ENCODE measurements around the gene TLE5.

TLE5 gene

DNA sequence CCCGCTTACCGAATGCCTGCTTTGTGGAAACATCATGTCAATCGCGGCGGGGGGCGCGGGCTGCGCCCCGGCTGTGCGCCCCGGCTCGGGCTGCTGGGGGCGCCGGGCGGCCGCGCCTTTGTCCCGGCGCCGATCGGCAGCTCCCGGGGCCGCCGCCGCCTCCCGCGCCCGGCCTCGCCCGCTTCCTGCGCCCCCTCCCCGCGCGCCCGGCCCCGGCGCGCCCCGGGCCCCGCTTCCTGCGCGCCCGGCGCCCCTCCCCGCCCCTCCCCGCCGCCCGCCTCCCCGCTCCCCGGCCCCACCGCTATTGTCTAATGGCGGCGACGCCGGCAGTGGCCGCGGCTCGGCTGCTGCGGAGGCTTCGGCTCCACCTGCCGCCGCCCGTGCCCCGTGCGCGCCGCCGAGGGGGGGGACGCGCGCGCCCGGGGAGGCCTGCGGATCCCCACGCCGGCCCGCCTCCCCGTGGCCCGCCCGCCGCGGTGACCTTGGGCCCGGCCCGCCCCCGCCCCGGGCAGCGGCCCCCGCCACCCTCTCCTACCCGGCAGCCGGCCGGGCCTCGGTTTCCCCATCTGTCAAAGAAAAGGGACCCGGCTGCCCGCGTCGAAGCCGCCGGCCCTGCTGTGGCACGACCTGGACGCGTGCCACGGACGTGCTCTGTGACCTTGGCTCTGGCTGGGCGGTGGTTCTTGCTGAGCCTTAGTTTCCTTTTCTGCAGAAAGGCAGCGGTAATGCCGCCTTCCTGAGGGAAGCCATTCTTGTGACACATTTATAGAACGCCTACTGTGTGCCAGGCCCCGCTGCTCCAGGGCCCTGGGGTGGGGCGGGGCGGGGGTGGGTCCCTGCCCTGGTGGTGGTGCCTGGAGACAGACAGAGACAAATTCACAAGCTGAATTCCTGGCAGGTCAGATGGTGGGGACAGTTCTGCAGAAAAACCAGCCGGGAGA lies at the start of gene TLE5:
Gene TLE5 (minus strand): TSS at position 331 of the 941 bp plus-strand sequence. CDS start 295 bp downstream, at position 36.
- no peak for DNase-seq

DNA sequence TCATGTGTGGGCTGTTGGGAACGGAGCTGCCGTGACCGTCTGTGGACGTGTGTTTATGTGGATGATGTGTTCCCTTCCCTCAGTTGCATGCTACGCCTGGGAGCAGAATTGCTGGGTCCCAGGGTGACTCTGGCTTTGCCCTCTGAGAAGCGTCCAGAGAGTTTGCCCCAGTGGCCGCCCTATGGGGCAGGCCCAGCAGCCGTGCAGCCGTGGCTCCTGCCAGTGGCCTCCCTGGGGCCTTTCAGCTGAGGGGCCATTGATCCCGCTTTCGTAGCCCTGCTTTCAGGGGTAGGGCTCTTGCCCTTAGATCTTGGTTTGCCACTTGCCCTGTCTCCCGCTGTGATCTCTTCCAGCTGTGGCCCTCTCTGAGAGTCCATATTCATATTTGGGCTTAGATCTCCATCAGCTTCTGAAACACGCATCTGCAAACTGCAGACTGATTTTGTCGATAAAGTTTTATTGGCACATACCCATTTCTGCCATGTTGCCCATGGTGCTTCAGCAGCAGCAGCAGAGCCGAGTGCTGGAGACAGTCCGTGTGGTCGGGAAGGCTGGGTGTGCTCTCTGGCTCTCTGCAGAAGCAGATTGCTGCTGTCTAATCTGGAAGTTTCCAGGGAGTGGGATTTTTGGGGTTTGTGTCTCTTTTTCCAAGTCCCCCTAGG lies 49.4 kb upstream of the TLE5 start:
- DNase-seq = no peak

DNA sequence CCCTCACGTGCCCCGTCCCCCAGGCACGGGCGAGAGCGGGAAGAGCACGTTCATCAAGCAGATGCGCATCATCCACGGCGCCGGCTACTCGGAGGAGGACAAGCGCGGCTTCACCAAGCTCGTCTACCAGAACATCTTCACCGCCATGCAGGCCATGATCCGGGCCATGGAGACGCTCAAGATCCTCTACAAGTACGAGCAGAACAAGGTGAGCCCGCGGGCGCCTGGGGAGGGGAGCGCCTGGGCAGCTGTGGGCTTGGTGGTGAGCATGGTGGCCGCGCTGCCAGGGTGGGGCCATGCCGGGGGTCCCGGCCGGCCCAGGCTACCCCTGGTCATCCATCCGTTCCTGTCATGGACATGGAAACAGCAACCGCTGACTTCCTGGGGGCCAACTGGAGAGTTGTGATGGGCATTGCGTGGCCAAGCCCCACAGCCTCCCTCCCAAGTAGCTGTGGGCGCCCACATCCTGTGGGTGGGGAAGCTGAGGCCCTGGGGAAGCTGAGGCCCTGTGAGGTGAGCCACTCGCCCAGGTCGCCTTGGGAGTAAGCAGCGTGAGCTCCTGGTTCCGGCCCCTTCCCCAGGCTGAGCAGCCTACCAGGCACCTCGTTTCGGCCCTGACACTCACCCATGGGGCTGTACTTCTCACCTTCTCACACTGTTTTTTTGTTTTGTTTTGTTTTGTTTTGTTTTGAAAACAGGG lies 48.0 kb upstream of the TLE5 start:
- DNase-seq = no peak

GRCh38 chr19:3109491-3109890 lies 47.2 kb upstream of the TLE5 start:
- DNase-seq = no peak

- DNase-seq = peak; percentile 46
Observed at GRCh38 chr19:3108775-3109174, 46.5 kb upstream of the TLE5 start.

GRCh38 chr19:3107658-3108057 lies 45.4 kb upstream of the TLE5 start:
- no peak for DNase-seq

DNA sequence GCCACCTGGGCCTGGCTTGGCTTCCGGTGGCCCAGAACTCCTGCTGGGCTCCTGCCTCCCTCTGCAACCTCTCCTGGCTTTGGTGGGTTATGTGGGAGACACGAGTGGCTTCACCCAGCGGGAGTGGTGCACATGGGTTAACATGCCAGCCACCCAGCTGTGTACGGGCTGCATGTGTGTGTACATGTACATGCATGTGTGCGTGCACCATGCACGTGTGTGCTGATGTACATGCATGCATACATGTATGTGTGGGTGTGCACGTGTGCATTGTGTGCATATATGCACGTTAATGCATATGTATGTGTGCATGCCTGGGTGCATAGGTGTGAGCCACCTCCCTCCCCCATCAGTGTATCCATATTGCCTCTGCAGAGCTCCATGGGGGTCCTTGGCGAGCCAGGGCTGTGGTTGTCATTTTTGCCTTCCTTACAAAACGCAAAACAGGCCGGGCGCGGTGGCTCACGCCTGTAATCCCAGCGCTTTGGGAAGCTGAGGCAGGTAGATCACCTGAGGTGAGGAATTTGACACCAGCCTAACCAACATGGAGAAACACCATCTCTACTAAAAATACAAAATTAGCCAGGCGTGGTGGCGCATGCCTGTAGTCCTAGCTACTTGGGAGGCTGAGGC lies 44.3 kb upstream of the TLE5 start:
- no peak for DNase-seq

DNA sequence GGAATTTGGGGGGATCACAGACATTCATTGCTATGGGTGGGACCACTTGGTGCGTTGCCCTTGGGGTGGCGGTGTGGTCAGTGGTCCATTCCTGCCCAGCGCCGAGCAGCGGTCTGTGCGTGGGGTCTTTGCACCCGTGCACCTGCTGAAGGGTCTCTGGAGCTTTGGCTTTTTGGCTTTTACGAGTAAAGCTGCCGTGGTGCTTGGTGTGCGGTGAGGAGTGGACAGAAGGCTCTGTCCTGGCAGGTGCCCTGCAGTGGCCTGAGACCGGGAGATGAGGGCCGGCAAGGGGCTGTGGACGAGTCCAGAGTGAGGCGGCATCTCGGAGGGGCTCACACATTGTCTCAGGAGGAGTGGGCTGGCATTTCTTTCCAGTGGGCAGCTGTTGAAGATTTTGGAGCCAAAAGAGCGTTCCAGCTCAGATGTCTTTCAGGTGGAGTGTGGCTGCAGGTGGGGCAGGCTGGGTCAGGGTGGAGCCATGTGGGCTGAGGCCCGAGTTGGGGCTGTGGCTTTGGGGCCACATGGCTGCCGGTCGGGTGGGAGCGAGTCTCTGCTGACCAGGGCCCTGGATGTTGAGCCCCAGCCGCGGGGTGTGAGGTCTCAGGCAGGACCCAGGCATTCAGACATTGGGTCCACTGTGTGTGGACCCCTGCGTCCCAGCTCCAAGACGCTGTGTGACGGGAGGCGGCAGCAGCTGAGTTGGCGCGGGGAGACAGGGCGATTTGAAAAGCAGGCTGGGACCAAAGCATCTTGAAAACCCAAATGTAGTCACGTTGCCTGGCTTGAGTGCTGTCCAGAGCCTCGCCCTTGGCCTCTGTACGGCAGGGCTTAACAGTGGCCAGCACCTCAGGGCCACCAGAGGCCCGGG lies 43.6 kb upstream of the TLE5 start:
- DNase-seq = no peak

- DNase-seq = no peak
Observed at GRCh38 chr19:3104708-3104983, 42.4 kb upstream of the TLE5 start.

DNA sequence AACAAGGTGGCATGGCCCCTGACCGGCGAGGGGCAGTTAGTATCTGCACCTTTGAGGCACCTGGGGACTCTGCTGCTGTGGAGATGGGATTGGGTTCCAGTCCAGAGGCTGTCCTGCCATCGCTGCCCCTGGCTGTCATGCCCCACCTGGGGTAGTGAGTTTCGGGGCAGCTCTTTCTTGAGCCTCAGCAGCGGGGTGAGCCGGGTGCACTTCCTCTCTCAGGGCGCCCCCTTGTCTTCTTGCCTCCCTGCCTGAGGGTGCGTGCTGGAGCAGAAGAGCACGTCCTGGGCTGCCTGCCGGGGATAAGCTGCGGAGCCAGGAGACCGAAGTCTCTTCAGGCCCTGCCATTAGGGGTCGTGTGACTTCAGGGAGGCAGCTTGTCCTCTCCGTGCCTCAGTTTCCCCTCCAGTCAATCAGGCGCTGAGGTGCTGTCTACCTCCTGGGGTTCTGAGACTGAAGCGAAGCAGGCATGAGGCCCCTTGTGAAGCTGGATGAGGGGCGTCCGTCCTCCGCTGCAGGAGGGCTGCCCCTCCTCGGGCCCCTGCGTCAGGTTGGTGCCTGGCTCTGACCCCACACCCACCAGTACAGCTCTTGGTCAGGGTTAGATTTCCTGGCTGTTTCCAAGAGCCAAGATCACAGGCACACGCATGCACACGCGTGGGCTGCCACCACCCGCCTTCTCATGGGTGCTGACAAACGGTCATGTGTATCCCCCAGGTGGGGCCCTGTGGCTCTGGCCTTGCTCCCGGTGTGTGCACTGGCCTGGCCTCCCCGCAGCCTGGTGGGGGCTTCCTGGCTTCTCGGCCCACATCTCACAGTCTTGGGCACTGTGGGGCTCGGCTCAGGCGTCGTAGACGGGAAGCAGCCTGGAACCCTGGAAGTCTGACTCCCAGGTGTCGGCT lies 40.2 kb upstream of the TLE5 start:
- no peak for DNase-seq

GRCh38 chr19:3100747-3101730 lies 38.7 kb upstream of the TLE5 start:
- DNase-seq = no peak

DNA sequence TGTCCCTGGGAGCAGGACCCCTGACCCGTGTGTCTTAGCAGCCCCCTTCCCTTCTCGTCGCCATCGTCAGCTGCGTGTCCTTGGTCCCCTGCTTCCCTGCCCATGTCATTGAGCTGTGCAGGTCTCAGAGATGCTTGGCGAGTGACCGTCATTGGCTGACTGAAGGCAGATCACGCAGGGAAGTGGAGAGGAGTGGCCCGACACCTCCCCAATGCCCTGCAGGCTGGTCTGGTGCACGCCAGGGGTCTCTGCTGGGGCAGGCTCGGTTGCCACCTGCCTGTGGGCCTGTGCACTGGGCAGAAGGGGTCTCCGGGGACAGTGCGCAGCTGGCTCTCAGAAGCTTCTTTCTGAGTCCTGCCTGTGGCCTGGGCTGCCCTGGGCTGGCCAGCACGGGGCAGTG lies 38.0 kb upstream of the TLE5 start:
- DNase-seq = no peak

- no peak for DNase-seq
Observed at GRCh38 chr19:3099347-3100145, 37.3 kb upstream of the TLE5 start.

DNA sequence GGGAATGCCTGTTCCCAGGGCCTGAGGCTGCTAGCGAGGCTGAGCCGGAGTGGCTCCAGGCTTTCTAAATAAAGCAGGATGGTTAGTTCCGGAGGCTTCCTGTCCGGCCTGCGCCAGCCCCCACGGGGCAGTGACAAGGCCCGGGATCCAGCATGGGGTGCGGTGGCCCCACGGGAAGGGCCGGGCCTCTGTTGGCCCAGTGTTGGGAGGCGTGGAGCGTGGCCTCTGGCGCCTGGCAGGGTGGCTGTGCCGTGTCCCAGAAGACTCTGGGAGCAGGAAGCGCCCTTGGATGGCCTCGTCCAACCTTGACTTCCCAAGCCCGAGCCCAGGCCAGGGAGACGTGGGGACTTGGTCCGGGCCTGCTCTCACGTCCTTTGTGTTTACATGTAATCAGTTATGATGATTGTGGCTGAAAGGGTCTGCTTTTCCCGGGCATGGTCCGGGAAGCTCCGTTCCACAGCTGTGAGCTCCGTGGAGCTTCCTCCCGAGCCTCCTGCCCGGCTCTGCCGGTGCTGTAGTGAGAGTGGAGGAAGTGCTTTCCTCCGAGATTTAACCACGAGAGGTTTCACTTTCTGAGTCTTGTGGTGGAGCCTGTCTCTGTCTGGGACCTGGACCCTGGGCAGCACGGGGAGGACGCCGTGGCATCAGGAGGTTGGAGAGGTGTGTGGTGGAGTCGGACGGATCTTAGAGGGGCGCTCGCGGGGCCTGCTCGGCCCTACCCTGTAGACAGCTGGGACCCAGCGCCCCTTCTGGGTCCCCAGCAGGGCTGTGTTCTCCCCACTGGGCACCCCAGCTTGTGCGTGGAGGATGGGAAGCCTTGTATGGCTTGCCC lies 36.4 kb upstream of the TLE5 start:
- no peak for DNase-seq

DNA sequence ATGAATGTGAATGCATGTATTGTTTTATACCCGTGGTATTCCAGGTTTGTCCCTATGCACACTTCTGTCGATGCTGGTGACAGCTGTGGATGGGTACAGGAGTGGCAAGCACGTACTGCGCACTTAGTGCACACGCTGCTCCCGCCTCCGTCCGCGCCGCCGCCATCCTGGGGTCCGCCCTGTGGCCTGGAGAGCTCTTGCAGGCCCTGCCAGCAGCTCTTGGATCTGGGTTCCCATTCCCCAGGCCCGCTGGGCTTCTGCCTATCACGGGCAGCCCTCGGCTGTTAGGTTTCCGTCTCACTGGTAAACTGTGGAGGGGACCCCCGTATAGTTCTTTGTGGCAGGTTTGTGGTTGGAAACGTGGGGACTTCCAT lies 35.8 kb upstream of the TLE5 start:
- no peak for DNase-seq

GRCh38 chr19:3097442-3097871 lies 35.2 kb upstream of the TLE5 start:
- DNase-seq = no peak

GRCh38 chr19:3096902-3097326 lies 34.6 kb upstream of the TLE5 start:
- no peak for DNase-seq

- no peak for DNase-seq
Observed at GRCh38 chr19:3096267-3096901, 34.1 kb upstream of the TLE5 start.
